ENCODE data around the gene LRRC70.

GRCh38 chr5:62594364-62594984 is 15.9 kb downstream of the LRRC70 start:
- no peak for TF ChIP-seq CTCF (IDR thresholded peaks at IDR 0.05)
- TF ChIP-seq EZH2 (IDR thresholded peaks at IDR 0.05), result no peak
- no peak for TF ChIP-seq EZH2phosphoT487 (IDR thresholded peaks at IDR 0.05)

Measured in neural progenitor cell (in vitro differentiated cells).